D721Med (cell line): ENCODE data around the gene NSUN7.
A peak's percentile ranks its signal among the peaks of the same experiment; 100 is the strongest.

ENCODE experiments used
- DNase-seq: peaks from one replicate; pipeline ENCODE4 v3.0.0; 2011; ENCODE audit warnings: low spot score; ENCODE audit not compliant: insufficient read length
- FAIRE-seq: peaks from 2 replicates; lab custom pipeline; 2011; peaks lifted over from hg19 to GRCh38; lab: Jason Lieb, UNC
- TF ChIP-seq, protein P1 (sequence below): IDR thresholded peaks from 2 replicates; pipeline ENCODE4 v1.5.1; 2012; ENCODE audit warnings: mild to moderate bottlenecking, control low read depth; ENCODE audit not compliant: insufficient read depth; ENCODE audit errors: missing control alignments

The NSUN7 gene

DNA sequence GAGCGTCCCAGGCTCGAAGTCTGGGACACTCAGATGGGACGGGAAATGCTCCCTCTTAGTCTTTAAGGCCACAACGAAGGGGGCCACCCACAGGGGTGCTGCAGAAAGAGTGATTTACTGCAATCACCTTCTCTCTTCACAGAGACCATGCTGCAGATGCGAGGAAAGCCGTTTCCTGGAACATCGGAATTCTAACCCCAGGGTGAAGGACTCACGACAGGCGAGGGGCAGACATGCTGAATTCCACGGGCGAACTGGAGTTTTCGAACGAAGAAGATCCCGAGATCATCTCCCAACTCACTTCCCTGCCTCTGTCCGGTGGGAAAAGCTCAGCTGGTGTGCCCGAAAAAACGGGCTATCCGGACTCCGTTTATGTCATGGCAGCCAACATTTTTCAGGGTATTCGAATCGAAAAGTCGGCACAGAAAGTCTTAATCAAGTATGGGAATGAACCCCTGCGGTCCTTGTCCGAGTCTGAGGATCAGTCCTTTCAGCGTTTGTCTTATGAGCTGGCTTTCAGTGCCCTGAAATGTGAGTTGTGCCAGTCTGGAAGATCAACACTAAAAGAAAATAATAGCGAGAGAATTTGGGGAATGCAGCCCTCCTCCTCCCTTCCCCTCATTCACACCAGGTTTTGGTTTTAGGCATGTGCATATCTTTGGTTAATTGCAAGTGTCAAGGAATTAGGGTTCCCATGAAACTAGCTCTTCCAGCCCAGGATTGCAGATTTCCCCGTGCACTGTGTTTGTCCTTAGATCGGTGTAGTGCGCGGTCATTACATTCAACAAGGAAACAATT is 905 bp downstream of the NSUN7 start:
- DNase-seq = no peak
- no peak for FAIRE-seq
- TF ChIP-seq, protein P1, sequence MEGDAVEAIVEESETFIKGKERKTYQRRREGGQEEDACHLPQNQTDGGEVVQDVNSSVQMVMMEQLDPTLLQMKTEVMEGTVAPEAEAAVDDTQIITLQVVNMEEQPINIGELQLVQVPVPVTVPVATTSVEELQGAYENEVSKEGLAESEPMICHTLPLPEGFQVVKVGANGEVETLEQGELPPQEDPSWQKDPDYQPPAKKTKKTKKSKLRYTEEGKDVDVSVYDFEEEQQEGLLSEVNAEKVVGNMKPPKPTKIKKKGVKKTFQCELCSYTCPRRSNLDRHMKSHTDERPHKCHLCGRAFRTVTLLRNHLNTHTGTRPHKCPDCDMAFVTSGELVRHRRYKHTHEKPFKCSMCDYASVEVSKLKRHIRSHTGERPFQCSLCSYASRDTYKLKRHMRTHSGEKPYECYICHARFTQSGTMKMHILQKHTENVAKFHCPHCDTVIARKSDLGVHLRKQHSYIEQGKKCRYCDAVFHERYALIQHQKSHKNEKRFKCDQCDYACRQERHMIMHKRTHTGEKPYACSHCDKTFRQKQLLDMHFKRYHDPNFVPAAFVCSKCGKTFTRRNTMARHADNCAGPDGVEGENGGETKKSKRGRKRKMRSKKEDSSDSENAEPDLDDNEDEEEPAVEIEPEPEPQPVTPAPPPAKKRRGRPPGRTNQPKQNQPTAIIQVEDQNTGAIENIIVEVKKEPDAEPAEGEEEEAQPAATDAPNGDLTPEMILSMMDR = no peak

DNA sequence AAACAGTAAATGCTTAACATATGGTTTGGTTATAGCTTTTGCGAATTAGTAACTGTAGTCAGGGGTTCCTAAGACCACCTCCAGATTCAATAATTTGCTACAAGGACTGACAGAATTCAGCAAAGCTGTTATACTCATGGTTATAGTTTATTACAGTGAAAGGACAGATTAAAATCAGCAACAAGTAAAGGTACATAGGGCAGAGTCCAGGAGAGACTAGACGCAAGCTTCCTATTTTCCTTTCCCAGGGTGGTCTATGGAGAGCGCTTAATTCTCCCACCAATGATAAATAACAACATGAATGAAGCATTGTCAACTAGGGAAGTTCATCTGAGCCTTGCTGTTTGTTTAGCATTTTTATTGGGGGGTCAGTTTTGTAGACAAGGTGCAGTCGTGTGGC is 5.9 kb downstream of the NSUN7 start:
- no peak for DNase-seq
- peak; percentile 25 for FAIRE-seq
- TF ChIP-seq, protein P1 = no peak

DNA sequence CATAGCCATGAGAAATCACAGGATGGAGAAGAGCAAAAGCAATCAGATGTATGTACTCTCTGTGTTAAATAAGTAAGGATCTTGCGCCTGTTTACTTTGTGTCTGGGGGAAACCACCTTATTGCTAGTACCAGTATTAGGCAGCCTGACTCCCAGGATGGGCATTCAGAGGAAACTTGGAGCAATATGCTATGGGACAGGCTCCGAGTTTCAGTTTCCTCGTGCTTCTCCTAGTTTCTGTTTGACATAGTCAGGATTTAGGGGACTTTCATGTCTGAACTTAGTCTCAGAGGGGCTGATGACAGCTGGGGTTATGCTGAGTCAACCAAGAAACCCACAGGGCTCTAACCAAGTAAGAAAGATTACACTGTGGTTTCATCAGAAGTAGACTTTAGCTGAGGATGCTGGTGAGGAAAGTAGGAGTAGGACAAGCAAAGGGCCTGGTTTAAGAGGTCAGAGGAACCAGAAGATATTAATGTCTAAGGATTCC is 13.5 kb downstream of the NSUN7 start:
- TF ChIP-seq, protein P1 = no peak
- FAIRE-seq (no peak), DNase-seq (no peak)

DNA sequence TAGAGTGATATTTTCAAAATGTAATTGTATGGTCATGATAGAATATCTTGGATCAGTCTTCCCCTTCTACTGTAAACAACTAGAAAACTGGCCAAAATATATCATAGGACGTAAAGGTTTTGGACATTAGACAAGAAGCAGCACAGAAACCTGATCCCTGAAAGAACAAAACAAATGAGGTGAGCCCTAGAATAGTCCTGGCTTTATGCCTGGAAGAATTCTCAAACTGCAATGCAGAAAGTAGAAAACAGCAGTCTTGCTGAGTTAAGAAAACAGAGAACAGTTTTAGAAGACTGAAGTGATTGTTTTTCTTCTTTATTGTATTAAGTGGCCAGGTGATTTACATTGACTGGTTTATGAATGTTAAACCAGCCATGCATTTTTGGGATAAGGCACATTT is 19.5 kb downstream of the NSUN7 start:
- FAIRE-seq (no peak), DNase-seq (no peak)
- TF ChIP-seq, protein P1 = no peak

DNA sequence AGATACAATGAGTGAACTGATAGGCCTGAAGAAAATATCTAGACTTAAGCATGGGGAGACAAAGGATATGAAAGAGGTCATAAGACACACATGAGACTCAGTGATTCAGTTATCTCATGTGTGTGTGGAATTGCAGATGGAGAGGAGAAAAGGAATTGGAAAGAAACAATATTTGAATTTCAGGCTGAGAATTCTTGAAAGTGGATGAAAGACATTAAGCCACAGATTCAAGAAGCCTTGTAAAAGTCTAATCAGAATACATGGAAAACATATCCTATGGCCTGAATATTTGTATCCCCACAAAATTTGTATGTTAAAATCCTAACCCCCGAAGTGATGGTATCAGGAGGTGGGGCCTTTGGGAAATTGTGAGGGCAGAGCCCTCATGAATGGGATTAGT is 28.3 kb downstream of the NSUN7 start:
- DNase-seq = no peak
- TF ChIP-seq, protein P1 = no peak
- FAIRE-seq = no peak

DNA sequence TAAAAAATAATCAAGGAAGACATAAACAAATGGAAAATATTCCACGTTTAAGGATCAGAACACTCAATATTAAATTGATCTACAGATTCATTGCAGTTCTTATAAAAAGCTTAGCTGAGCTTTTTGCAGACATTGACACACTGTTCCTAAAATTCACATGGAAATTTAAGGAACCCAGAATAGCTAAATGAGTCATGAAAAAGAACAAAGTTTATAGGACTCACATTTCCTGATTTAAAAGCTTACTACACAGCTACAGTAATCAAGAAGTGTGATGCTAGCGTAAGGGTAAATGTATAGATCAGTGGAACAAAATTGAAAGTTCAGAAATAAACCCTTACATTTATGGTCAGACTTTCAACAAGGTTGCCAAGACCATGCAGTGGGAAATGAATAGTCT is 33.1 kb downstream of the NSUN7 start:
- FAIRE-seq (no peak), DNase-seq (no peak)
- TF ChIP-seq, protein P1 = no peak

DNA sequence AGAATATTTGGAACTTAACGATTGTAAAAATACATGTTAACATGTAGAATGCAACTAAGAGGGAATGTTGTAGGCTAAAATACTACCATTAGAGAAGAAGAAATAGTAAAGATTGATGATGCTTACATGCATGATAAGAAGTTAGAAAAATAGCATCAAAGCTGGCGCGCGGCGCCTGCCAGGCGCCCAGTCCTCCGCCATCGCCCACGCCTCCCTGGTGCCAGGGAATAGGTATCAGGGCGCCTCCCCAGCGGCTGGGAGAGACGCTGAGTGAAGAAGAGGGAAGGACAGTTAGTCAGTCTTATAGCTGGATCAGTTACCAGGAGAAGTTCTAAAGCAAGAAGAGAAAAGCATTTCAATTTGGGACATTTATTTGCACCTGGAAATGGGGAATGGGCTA is 36.0 kb downstream of the NSUN7 start:
- DNase-seq = no peak
- no peak for FAIRE-seq
- TF ChIP-seq, protein P1 = no peak
